Suprapubic skin (tissue), 4 donors: ENCODE measurements around the gene HOXB5. TPM values are rescaled to one million over a fixed set of nuclear protein-coding genes. Genes with fewer than 3 reads are reported as not detected.

Experiments used
- DNase-seq, 2 donors: peaks; one replicate each; pipeline ENCODE4 v3.0.0-alpha.2; 2019; ENCODE audit warnings: low spot score in 2 of 2
- H3K27ac ChIP-seq: fragments of 200-600 bp; sonication (generic); one replicate; pipeline ENCODE4 v1.5.1; 2019
- H3K27me3 ChIP-seq: fragments of 200-600 bp; sonication (generic); one replicate; pipeline ENCODE4 v1.5.1; 2019
- H3K36me3 ChIP-seq: fragments of 200-600 bp; sonication (generic); one replicate; pipeline ENCODE4 v1.5.1; 2019
- H3K4me1 ChIP-seq: fragments of 200-600 bp; sonication (generic); one replicate; pipeline ENCODE4 v1.5.1; 2019
- H3K4me3 ChIP-seq: fragments of 200-600 bp; sonication (generic); one replicate; pipeline ENCODE4 v1.5.1; 2019; ENCODE audit warnings: mild to moderate bottlenecking
- H3K9me3 ChIP-seq: fragments of 200-600 bp; sonication (generic); one replicate; pipeline ENCODE4 v1.5.1; 2019
- EP300 ChIP-seq: sonication (generic); formaldehyde crosslinking; IDR thresholded peaks from one replicate; pipeline ENCODE4 v1.6.1; 2017; ENCODE audit warnings: antibody characterized with exemption
- POLR2A ChIP-seq, 2 donors: fragments of 450-650 bp; IDR thresholded peaks; one replicate each; pipeline ENCODE4 v1.6.1; 2017; ENCODE audit warnings: antibody characterized with exemption in 2 of 2, mild to moderate bottlenecking in 2 of 2, moderate library complexity in 2 of 2
- POLR2AphosphoS5 ChIP-seq, 3 donors: sonication (generic); formaldehyde crosslinking; IDR thresholded peaks; one replicate each; pipeline ENCODE4 v1.6.1; 2017; ENCODE audit warnings: antibody characterized with exemption in 3 of 3
- WGBS: methylation state at CpG from one replicate; pipeline ENCODE4 v1.1.5; 2018; 5-methylcytosine and 5-hydroxymethylcytosine counted together
- total RNA-seq, 4 donors: library from RNA; depleted of rRNA; stranded (reverse); fragments of >200 nt; gene quantifications; one replicate each; pipeline ENCODE4 v1.1.0, GENCODE V29; 2016
- TF ChIP-seq, protein P1 (sequence below), 2 donors: fragments of 200-600 bp in 1 of 2; fragments of 450-650 bp in 1 of 2; sonication (generic) in 1 of 2; IDR thresholded peaks; one replicate each; pipeline ENCODE4 v1.5.1; 2016 to 2019; ENCODE audit warnings: antibody characterized with exemption in 2 of 2, mild to moderate bottlenecking in 1 of 2, moderate library complexity in 1 of 2

Gene HOXB5
- total RNA-seq, 4 donors from 2014 or later: 0.72 to 0.80 TPM; not detected in 2

DNA sequence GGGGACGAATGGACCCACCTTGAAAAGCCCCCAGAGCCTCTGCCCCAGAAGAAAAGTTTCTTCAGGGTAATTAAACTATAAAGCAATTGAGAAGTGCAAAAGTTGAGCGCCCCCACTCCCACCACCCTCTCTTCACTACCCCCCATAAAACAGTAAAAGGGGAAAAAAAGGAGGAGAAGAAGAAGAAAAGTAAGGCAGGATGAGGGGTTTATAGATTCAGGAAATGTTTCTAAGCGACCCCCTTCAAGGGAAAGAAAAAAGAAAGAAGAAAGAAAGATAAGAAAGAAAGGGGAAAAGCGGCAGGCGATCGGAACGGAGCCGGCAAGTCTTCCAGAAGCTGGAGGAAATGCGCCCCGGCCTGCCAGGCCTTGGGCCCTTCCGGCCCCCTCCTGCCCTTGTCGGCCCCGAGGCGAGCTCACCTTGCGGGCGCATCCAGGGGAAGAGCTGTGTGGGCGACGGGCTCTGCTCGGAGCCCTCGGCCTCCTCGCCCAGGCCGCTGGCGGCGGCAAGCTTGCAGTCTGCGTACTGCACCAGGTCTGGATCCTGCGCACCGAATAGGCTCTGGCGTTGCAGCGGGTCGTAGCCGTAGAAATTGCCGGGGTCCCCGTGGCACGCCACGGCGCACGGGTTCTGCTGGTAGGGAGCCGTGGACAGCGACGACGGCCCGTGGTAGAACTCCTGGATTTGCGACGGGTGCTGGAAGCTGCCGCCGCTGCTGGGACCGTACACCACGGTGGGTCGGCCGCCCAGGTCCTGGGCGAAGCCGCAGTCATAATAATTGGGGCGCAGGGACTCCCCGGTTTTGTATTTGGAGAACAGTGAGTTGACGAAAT is 20.5 kb upstream of the HOXB5 start:
- H3K4me3 ChIP-seq: peak overlapping the region; percentile 88
- no peaks in the 10 kb centered on the region for H3K36me3 ChIP-seq
- H3K27me3 ChIP-seq: peaks cover 79% of the 10 kb centered on the region
- H3K9me3 ChIP-seq: no peaks in the 10 kb centered on the region
- DNase-seq: no peak
- TF ChIP-seq POLR2A (IDR thresholded peaks at IDR 0.05) (no peak), POLR2AphosphoS5 (IDR thresholded peaks at IDR 0.05) (no peak), EP300 (no peak)
- TF ChIP-seq, protein P1, sequence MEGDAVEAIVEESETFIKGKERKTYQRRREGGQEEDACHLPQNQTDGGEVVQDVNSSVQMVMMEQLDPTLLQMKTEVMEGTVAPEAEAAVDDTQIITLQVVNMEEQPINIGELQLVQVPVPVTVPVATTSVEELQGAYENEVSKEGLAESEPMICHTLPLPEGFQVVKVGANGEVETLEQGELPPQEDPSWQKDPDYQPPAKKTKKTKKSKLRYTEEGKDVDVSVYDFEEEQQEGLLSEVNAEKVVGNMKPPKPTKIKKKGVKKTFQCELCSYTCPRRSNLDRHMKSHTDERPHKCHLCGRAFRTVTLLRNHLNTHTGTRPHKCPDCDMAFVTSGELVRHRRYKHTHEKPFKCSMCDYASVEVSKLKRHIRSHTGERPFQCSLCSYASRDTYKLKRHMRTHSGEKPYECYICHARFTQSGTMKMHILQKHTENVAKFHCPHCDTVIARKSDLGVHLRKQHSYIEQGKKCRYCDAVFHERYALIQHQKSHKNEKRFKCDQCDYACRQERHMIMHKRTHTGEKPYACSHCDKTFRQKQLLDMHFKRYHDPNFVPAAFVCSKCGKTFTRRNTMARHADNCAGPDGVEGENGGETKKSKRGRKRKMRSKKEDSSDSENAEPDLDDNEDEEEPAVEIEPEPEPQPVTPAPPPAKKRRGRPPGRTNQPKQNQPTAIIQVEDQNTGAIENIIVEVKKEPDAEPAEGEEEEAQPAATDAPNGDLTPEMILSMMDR (IDR thresholded peaks at IDR 0.05): no peak
- 12% methylated on average over 37 of the region's 55 CpGs for WGBS
- peak overlapping the region; percentile 78 for H3K27ac ChIP-seq
- H3K4me1 ChIP-seq: peaks cover 74% of the 10 kb centered on the region

- H3K27ac ChIP-seq: peak overlapping the region; percentile 78
- H3K27me3 ChIP-seq: peaks cover 69% of the 10 kb centered on the region
- H3K36me3 ChIP-seq: no peaks in the 10 kb centered on the region
- H3K4me1 ChIP-seq: peaks cover 64% of the 10 kb centered on the region
- no peaks in the 10 kb centered on the region for H3K9me3 ChIP-seq
- DNase-seq: no peak
- H3K4me3 ChIP-seq: peak overlapping the region; percentile 88
- no peak for TF ChIP-seq EP300
- TF ChIP-seq, protein P1 (IDR thresholded peaks at IDR 0.05): peak in 1 of 2 donors; percentile 23
- TF ChIP-seq POLR2A (IDR thresholded peaks at IDR 0.05): no peak
- no peak for TF ChIP-seq POLR2AphosphoS5 (IDR thresholded peaks at IDR 0.05)
- WGBS: 1% methylated on average over 46 of the region's 67 CpGs
Measured at GRCh38 chr17:48612854-48613691, 19.5 kb upstream of the HOXB5 start.

- peaks cover 66% of the 10 kb centered on the region for H3K27me3 ChIP-seq
- no peak for TF ChIP-seq POLR2AphosphoS5 (IDR thresholded peaks at IDR 0.05)
- no peak for TF ChIP-seq POLR2A (IDR thresholded peaks at IDR 0.05)
- TF ChIP-seq, protein P1 (IDR thresholded peaks at IDR 0.05): no peak
- no peak for TF ChIP-seq EP300
- peak overlapping the region; percentile 88 for H3K27ac ChIP-seq
- peaks cover 59% of the 10 kb centered on the region for H3K4me1 ChIP-seq
- DNase-seq: no peak
- H3K9me3 ChIP-seq: no peaks in the 10 kb centered on the region
- 4% methylated on average over 15 of the region's 15 CpGs for WGBS
- H3K36me3 ChIP-seq: no peaks in the 10 kb centered on the region
- H3K4me3 ChIP-seq: peak overlapping the region; percentile 88
Measured at GRCh38 chr17:48612456-48612853, 18.9 kb upstream of the HOXB5 start.

- peak overlapping the region; percentile 88 for H3K4me3 ChIP-seq
- H3K4me1 ChIP-seq: peaks cover 59% of the 10 kb centered on the region
- no peaks in the 10 kb centered on the region for H3K36me3 ChIP-seq
- H3K9me3 ChIP-seq: no peaks in the 10 kb centered on the region
- H3K27me3 ChIP-seq: peaks cover 60% of the 10 kb centered on the region
- H3K27ac ChIP-seq: peak overlapping the region; percentile 88
- WGBS: 8% methylated on average over 36 of the region's 36 CpGs
- TF ChIP-seq EP300: no peak
- TF ChIP-seq POLR2AphosphoS5 (IDR thresholded peaks at IDR 0.05): no peak
- TF ChIP-seq, protein P1 (IDR thresholded peaks at IDR 0.05): no peak
- TF ChIP-seq POLR2A (IDR thresholded peaks at IDR 0.05): no peak
- DNase-seq: no peak
Measured at GRCh38 chr17:48611681-48612455, 18.3 kb upstream of the HOXB5 start.
